ENCODE data around the gene DNAJC22.

DNA sequence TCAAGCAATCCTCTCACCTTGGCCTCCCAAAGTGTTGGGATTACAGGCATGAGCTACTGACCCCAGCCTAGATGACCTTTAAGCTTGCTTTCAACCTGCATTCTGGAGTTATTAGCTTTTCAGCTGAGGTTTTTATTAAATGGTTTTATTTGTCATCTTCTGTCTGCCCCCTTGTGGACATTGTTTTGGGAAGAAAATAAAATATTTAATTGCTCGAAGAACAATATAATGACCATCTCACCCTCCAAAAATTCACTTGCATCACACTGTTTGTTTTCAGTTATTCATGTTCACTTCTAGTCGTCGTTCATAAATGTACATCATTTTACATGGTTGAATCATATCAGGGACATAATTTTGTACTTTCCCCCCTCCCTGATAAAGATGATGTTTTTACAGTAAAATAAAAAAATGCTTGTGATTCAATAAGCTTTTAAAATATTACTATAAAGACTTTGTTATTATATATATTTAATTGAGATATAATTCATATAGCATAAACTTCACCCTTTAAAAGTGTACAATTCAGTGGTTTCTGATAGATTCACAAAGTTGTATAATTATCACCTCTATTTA, 10.5 kb downstream of the DNAJC22 start:
- TF ChIP-seq NPAS2 (CRISPR knock-in tag; IDR thresholded peaks at IDR 0.05; ENCODE audit: borderline replicate concordance) (no peak), CTCF (CRISPR knock-in tag; IDR thresholded peaks at IDR 0.05) (peak; percentile 38), BCL6 (CRISPR knock-in tag; IDR thresholded peaks at IDR 0.05) (no peak), POLR2A (IDR thresholded peaks at IDR 0.05; ENCODE audit: insufficient read depth in 1 of 2, low read depth in 2 of 2, low read length in 2 of 2) (no peak), EP300 (IDR thresholded peaks at IDR 0.05; ENCODE audit: low read depth in 2 of 2, low read length in 2 of 2) (no peak), EP300 (CRISPR knock-in tag; IDR thresholded peaks at IDR 0.05; ENCODE audit: borderline replicate concordance) (no peak), YY1 (IDR thresholded peaks at IDR 0.05; ENCODE audit: insufficient read depth, insufficient replicate concordance, low read depth, low read length) (no peak), RXRA (CRISPR knock-in tag; IDR thresholded peaks at IDR 0.05) (no peak), ZKSCAN5 (CRISPR knock-in tag; IDR thresholded peaks at IDR 0.05) (no peak), ZNF407 (CRISPR knock-in tag; IDR thresholded peaks at IDR 0.05; ENCODE audit: not compliant biosample characterization) (no peak), CHD2 (IDR thresholded peaks at IDR 0.05; ENCODE audit: low read depth, low read length) (no peak)
- TF ChIP-seq, protein P1, sequence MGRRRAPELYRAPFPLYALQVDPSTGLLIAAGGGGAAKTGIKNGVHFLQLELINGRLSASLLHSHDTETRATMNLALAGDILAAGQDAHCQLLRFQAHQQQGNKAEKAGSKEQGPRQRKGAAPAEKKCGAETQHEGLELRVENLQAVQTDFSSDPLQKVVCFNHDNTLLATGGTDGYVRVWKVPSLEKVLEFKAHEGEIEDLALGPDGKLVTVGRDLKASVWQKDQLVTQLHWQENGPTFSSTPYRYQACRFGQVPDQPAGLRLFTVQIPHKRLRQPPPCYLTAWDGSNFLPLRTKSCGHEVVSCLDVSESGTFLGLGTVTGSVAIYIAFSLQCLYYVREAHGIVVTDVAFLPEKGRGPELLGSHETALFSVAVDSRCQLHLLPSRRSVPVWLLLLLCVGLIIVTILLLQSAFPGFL (CRISPR knock-in tag; IDR thresholded peaks at IDR 0.05) = no peak
